Prostate gland (tissue), 2 donors: ENCODE measurements around the gene GEN1. TPM values are rescaled to one million over a fixed set of nuclear protein-coding genes. Genes with fewer than 3 reads are reported as not detected.

Experiments
- DNase-seq: peaks from one replicate; pipeline ENCODE4 v3.0.0-alpha.2; 2019; ENCODE audit warnings: low spot score
- H3K27ac ChIP-seq, 2 donors: fragments of 200-600 bp; sonication (generic); 2 replicates each; pipeline ENCODE4 v1.5.1; 2017 to 2019
- H3K27me3 ChIP-seq: fragments of 200-600 bp; sonication (generic); replicated peaks from 2 replicates; pipeline ENCODE4 v1.5.1; 2019; ENCODE audit not compliant: insufficient read depth
- H3K36me3 ChIP-seq, 2 donors: fragments of 200-600 bp; sonication (generic); 1 replicate in 1 of 2; 2 replicates in 1 of 2; pipeline versions ENCODE4 v1.5.1 to v1.8.1; 2017 to 2019
- H3K4me1 ChIP-seq: fragments of 200-600 bp; sonication (generic); replicated peaks from 2 replicates; pipeline ENCODE4 v1.5.1; 2019
- H3K4me3 ChIP-seq, 2 donors: fragments of 200-600 bp; sonication (generic); 2 replicates each; pipeline ENCODE4 v1.5.1; 2017 to 2019
- H3K9me3 ChIP-seq: fragments of 200-600 bp; sonication (generic); 2 replicates; pipeline ENCODE4 v1.5.1; 2017
- CTCF ChIP-seq, 4 experiments: fragments of 200-600 bp in 2 of 4; fragments of 450-650 bp in 2 of 4; sonication (generic) in 2 of 4; IDR thresholded peaks; 1 replicate in 3 of 4; 2 replicates in 1 of 4; pipeline ENCODE4 v1.5.1; 2016 to 2019; ENCODE audit warnings: antibody characterized with exemption in 4 of 4, mild to moderate bottlenecking in 2 of 4, moderate library complexity in 2 of 4
- POLR2A ChIP-seq: fragments of 450-650 bp; IDR thresholded peaks from one replicate; pipeline ENCODE4 v1.6.1; 2016; ENCODE audit warnings: antibody characterized with exemption, mild to moderate bottlenecking
- POLR2AphosphoS5 ChIP-seq: sonication (generic); formaldehyde crosslinking; IDR thresholded peaks from one replicate; pipeline ENCODE4 v1.6.1; 2017; ENCODE audit warnings: antibody characterized with exemption
- WGBS: methylation state at CpG from one replicate; pipeline ENCODE4 v1.1.5; 2018; 5-methylcytosine and 5-hydroxymethylcytosine counted together
- intact Hi-C: fragments of 100-400 bp; cut with DNase I; formaldehyde crosslinking; loops from one replicate; pipeline ENCODE4 v1.14.2; 2022
- total RNA-seq, 2 donors: library from RNA; depleted of rRNA; stranded (reverse); fragments of >200 nt; gene quantifications; one replicate each; pipeline ENCODE4 v1.1.0, GENCODE V29; 2016

GEN1 gene
- total RNA-seq, 2 donors from 2014 or later: 5.0 to 15.3 TPM

GRCh38 chr2:17757321-17757720 lies 3.4 kb downstream of the GEN1 start:
- Histone ChIP-seq H3K27me3 (no peaks in the 10 kb centered on the region), H3K36me3 (no peaks in the 10 kb centered on the region), H3K9me3 (no peaks in the 10 kb centered on the region), H3K4me1 (no peaks in the 10 kb centered on the region), H3K4me3 (no peak overlapping the region), H3K27ac (no peak overlapping the region)
- DNase-seq: no peak
- WGBS: 36% methylated on average over 2 of the region's 2 CpGs
- intact Hi-C loops: loop anchor here (10.0 kb wide), 1 partner anchor 1093 kb away; the partner anchor contains the start of gene CYRIA
- TF ChIP-seq POLR2A: no peak
- TF ChIP-seq CTCF (IDR thresholded peaks at IDR 0.05): no peak
- TF ChIP-seq POLR2AphosphoS5: no peak

DNA sequence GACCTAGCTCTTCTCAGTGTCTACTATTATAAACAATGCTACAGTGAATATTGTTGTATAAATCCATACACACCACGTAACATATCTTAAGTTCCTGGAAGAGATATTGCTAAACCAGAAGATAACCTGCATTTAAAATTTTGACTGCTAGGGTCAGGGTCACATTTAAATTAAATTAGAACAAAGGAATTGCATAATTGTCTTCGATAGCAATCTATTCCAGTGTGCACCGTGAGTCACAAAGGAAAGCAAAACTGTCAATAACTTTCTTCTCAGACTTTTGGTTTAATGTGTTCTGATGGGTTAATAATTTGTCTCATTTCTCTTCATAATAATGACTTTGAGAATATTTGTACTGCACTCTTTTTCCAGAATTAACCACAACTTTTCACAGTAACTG lies 4.2 kb downstream of the GEN1 start:
- Histone ChIP-seq H3K9me3 (no peaks in the 10 kb centered on the region), H3K4me1 (no peaks in the 10 kb centered on the region), H3K4me3 (no peak overlapping the region), H3K36me3 (no peaks in the 10 kb centered on the region), H3K27me3 (no peaks in the 10 kb centered on the region), H3K27ac (no peak overlapping the region)
- DNase-seq: no peak
- intact Hi-C loops: loop anchor here (10.0 kb wide), 1 partner anchor 1093 kb away; the partner anchor contains the start of gene CYRIA
- WGBS: 87% methylated on average over 3 of the region's 3 CpGs
- TF ChIP-seq POLR2A: no peak

DNA sequence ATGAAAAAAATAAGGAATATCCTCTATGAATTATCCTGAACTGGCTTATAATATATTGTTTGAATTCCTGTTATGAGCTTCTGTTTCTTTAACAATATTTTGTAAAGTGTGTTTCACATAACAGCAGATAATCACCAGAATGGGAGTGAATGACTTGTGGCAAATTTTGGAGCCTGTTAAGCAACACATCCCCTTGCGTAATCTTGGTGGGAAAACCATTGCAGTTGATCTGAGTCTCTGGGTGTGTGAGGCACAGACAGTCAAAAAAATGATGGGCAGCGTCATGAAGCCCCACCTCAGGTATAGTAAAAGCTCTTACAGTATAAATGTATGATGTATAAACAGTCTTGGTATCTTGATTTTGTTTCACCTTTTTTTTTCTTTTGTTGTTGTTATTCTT lies 5.9 kb downstream of the GEN1 start:
- H3K4me3 ChIP-seq: no peak overlapping the region
- no peaks in the 10 kb centered on the region for H3K36me3 ChIP-seq
- H3K27ac ChIP-seq: no peak overlapping the region
- no peaks in the 10 kb centered on the region for H3K9me3 ChIP-seq
- intact Hi-C loops: loop anchor here (10.0 kb wide), 1 partner anchor 1095 kb away; the partner anchor contains the start of gene CYRIA
- WGBS: 90% methylated on average over 2 of the region's 2 CpGs
- H3K27me3 ChIP-seq: no peaks in the 10 kb centered on the region
- DNase-seq: no peak
- H3K4me1 ChIP-seq: no peaks in the 10 kb centered on the region
- TF ChIP-seq POLR2AphosphoS5: no peak
- TF ChIP-seq CTCF (IDR thresholded peaks at IDR 0.05): no peak
- TF ChIP-seq POLR2A: no peak

- no peak overlapping the region for H3K4me3 ChIP-seq
- H3K27ac ChIP-seq: no peak overlapping the region
- intact Hi-C loops: no loop called here
- no peak for DNase-seq
- H3K36me3 ChIP-seq: no peaks in the 10 kb centered on the region
- WGBS: 95% methylated on average over 1 of the region's 1 CpG
- no peaks in the 10 kb centered on the region for H3K4me1 ChIP-seq
- no peaks in the 10 kb centered on the region for H3K9me3 ChIP-seq
- no peak for TF ChIP-seq POLR2AphosphoS5
- no peak for TF ChIP-seq CTCF (IDR thresholded peaks at IDR 0.05)
- TF ChIP-seq POLR2A: no peak
- H3K27me3 ChIP-seq: no peaks in the 10 kb centered on the region
Measured at GRCh38 chr2:17762451-17762850, 8.5 kb downstream of the GEN1 start.

DNA sequence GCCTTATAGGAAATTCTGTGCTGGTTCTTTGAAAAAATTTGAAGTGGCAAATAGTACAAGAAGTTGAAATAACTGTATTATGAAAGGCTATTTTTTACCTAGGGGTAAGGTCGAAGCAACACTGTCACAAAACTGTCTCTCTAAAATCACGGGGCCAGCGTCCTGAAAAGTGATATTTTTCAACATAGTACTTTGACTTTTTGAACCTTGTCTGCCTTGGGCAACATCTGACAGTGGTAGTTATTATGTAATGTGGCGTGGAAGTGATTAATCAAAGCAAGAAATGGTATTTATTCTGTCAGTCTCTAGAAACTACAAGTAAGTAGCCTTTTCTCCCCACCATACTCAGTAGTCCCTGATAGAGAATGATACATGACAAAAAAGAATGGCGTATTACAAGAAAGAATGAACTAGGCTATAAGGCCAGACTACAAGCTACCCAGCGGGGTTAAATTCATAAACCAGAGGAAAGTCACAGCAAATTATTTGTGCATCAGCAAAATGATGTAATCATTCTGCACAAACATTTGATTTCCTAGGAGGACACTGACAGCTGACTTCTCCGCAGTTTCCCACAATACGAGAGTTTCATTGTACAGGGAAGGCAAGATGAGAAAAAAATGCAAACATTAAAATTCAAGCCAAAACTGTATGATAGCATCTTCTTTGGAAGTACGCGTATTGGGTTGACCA lies 9.8 kb downstream of the GEN1 start:
- no peaks in the 10 kb centered on the region for H3K36me3 ChIP-seq
- no peaks in the 10 kb centered on the region for H3K27me3 ChIP-seq
- intact Hi-C loops: no loop called here
- H3K4me1 ChIP-seq: no peaks in the 10 kb centered on the region
- DNase-seq: no peak
- H3K9me3 ChIP-seq: no peaks in the 10 kb centered on the region
- H3K4me3 ChIP-seq: no peak overlapping the region
- 97% methylated on average over 10 of the region's 10 CpGs for WGBS
- TF ChIP-seq POLR2AphosphoS5: no peak
- TF ChIP-seq CTCF (IDR thresholded peaks at IDR 0.05): no peak
- no peak for TF ChIP-seq POLR2A
- no peak overlapping the region for H3K27ac ChIP-seq
